IMR-90 (cell line): ENCODE data around the gene NAALAD2.

Experiments
- BHLHE40 ChIP-seq: fragments of 150-350 bp; IDR thresholded peaks from 2 replicates; pipeline ENCODE4 v1.6.1; 2016; ENCODE audit warnings: mild to moderate bottlenecking, low read depth, low read length
- CHD1 ChIP-seq: IDR thresholded peaks from 2 replicates; pipeline ENCODE4 v1.6.1; 2012; ENCODE audit warnings: low read depth, low read length, improper control_type of control experiment
- CTCF ChIP-seq: conservative IDR thresholded peaks from 2 replicates; pipeline ENCODE4 v1.5.1; 2012; ENCODE audit warnings: mild to moderate bottlenecking, low read depth, low read length, improper control_type of control experiment
- FOS ChIP-seq: fragments of 150-350 bp; IDR thresholded peaks from 2 replicates; pipeline ENCODE4 v1.6.1; 2016; ENCODE audit warnings: low read depth, low read length
- MAFK ChIP-seq: IDR thresholded peaks from 2 replicates; pipeline ENCODE4 v1.6.1; 2012; ENCODE audit warnings: low read depth, low read length, improper control_type of control experiment
- POLR2A ChIP-seq: IDR thresholded peaks from 2 replicates; pipeline ENCODE4 v1.6.1; 2012; ENCODE audit warnings: mild to moderate bottlenecking, low read depth, low read length
- RFX5 ChIP-seq: IDR thresholded peaks from 2 replicates; pipeline ENCODE4 v1.8.0; 2012; ENCODE audit warnings: low read depth, mild to moderate bottlenecking, low read length, moderate library complexity
- SMC3 ChIP-seq: fragments of 150-350 bp; IDR thresholded peaks from 2 replicates; pipeline ENCODE4 v1.6.1; 2016; ENCODE audit warnings: low read depth, mild to moderate bottlenecking, antibody characterized with exemption, low read length, moderate library complexity
- USF2 ChIP-seq: fragments of 150-350 bp; IDR thresholded peaks from 2 replicates; pipeline ENCODE4 v1.6.1; 2017; ENCODE audit warnings: mild to moderate bottlenecking, antibody characterized with exemption, low read length, low read depth

GRCh38 chr11:90234977-90235376 is 100.5 kb downstream of the NAALAD2 start:
- TF ChIP-seq CTCF (no peak), BHLHE40 (no peak), CHD1 (no peak), RFX5 (no peak), POLR2A (no peak), FOS (no peak), SMC3 (no peak), USF2 (no peak), MAFK (no peak)
